Prostate gland (tissue), 2 donors: ENCODE measurements around the gene MBLAC1.

Source experiments
- POLR2A ChIP-seq: fragments of 450-650 bp; IDR thresholded peaks from one replicate; pipeline ENCODE4 v1.6.1; 2016; ENCODE audit warnings: antibody characterized with exemption, mild to moderate bottlenecking
- TF ChIP-seq, protein P1 (sequence below), 4 experiments: fragments of 200-600 bp in 2 of 4; fragments of 450-650 bp in 2 of 4; sonication (generic) in 2 of 4; IDR thresholded peaks; 1 replicate in 3 of 4; 2 replicates in 1 of 4; pipeline ENCODE4 v1.5.1; 2016 to 2019; ENCODE audit warnings: antibody characterized with exemption in 4 of 4, mild to moderate bottlenecking in 2 of 4, moderate library complexity in 2 of 4

DNA sequence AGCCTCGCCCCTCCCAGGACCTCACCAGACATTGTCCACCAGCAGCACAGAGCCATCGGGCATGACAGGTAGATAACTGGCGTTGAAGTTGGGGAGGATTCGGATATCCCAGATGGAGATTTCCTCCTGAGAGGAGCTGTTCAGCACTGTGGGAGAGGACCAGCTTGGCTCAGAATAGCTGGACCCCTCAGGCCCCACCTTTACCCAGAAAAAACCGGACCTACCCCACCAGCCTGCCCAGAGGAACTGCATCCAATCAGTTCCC is 30.2 kb downstream of the MBLAC1 start:
- no peak for TF ChIP-seq POLR2A
- TF ChIP-seq, protein P1, sequence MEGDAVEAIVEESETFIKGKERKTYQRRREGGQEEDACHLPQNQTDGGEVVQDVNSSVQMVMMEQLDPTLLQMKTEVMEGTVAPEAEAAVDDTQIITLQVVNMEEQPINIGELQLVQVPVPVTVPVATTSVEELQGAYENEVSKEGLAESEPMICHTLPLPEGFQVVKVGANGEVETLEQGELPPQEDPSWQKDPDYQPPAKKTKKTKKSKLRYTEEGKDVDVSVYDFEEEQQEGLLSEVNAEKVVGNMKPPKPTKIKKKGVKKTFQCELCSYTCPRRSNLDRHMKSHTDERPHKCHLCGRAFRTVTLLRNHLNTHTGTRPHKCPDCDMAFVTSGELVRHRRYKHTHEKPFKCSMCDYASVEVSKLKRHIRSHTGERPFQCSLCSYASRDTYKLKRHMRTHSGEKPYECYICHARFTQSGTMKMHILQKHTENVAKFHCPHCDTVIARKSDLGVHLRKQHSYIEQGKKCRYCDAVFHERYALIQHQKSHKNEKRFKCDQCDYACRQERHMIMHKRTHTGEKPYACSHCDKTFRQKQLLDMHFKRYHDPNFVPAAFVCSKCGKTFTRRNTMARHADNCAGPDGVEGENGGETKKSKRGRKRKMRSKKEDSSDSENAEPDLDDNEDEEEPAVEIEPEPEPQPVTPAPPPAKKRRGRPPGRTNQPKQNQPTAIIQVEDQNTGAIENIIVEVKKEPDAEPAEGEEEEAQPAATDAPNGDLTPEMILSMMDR (IDR thresholded peaks at IDR 0.05) = no peak
